ENCODE results near the gene ATOX1. TPM values are rescaled to one million over a fixed set of nuclear protein-coding genes. Genes with fewer than 3 reads are reported as not detected.
A peak's percentile ranks its signal among the peaks of the same experiment; 100 is the strongest.

ATOX1 gene
- total and polyA plus RNA-seq, 2 of the 13 experiments (the other 11 are each of a cell fraction or from before 2014, with no cell fraction given): 62.4 to 124 TPM

GRCh38 chr5:151694035-151694485 is 64.4 kb downstream of the ATOX1 start (continued):
- TF ChIP-seq BCL3 (CRISPR knock-in tag; IDR thresholded peaks at IDR 0.05) (no peak), EZH2 (conservative IDR thresholded peaks at IDR 0.05; ENCODE audit: low read depth, low read length) (no peak), REPIN1 (CRISPR knock-in tag; IDR thresholded peaks at IDR 0.05; ENCODE audit: borderline replicate concordance, low read depth) (no peak), DBP (CRISPR knock-in tag; IDR thresholded peaks at IDR 0.05; ENCODE audit: not compliant biosample characterization) (no peak), IKZF1 (IDR thresholded peaks at IDR 0.05) (no peak), ZNF780A (CRISPR knock-in tag; IDR thresholded peaks at IDR 0.05) (no peak), ELF3 (CRISPR knock-in tag; IDR thresholded peaks at IDR 0.05) (no peak), TCF7L2 (IDR thresholded peaks at IDR 0.05; ENCODE audit: low read depth, low read length) (no peak), ZKSCAN1 (IDR thresholded peaks at IDR 0.05; ENCODE audit: low read length) (no peak), ZNF878 (CRISPR knock-in tag; IDR thresholded peaks at IDR 0.05) (no peak), ZNF121 (CRISPR knock-in tag; IDR thresholded peaks at IDR 0.05) (no peak), ZNF33B (CRISPR knock-in tag; IDR thresholded peaks at IDR 0.05) (no peak), NFIB (CRISPR knock-in tag; IDR thresholded peaks at IDR 0.05; ENCODE audit: borderline replicate concordance) (no peak), CHCHD3 (CRISPR knock-in tag; IDR thresholded peaks at IDR 0.05) (no peak), MTF2 (CRISPR knock-in tag; IDR thresholded peaks at IDR 0.05; ENCODE audit: borderline replicate concordance) (no peak), NPAS2 (CRISPR knock-in tag; IDR thresholded peaks at IDR 0.05; ENCODE audit: borderline replicate concordance) (no peak), ZBTB42 (CRISPR knock-in tag; IDR thresholded peaks at IDR 0.05) (no peak), ZNF598 (CRISPR knock-in tag; IDR thresholded peaks at IDR 0.05; ENCODE audit: borderline replicate concordance) (no peak), TCF7 (IDR thresholded peaks at IDR 0.05; ENCODE audit: low read depth) (no peak), KDM6A (CRISPR knock-in tag; IDR thresholded peaks at IDR 0.05; ENCODE audit: low read depth) (no peak), HMGXB4 (CRISPR knock-in tag; IDR thresholded peaks at IDR 0.05; ENCODE audit: borderline replicate concordance in 1 of 2, low read depth in 1 of 2) (no peak; a peak in 1 of 4 replicates)
- TF ChIP-seq, protein P1, sequence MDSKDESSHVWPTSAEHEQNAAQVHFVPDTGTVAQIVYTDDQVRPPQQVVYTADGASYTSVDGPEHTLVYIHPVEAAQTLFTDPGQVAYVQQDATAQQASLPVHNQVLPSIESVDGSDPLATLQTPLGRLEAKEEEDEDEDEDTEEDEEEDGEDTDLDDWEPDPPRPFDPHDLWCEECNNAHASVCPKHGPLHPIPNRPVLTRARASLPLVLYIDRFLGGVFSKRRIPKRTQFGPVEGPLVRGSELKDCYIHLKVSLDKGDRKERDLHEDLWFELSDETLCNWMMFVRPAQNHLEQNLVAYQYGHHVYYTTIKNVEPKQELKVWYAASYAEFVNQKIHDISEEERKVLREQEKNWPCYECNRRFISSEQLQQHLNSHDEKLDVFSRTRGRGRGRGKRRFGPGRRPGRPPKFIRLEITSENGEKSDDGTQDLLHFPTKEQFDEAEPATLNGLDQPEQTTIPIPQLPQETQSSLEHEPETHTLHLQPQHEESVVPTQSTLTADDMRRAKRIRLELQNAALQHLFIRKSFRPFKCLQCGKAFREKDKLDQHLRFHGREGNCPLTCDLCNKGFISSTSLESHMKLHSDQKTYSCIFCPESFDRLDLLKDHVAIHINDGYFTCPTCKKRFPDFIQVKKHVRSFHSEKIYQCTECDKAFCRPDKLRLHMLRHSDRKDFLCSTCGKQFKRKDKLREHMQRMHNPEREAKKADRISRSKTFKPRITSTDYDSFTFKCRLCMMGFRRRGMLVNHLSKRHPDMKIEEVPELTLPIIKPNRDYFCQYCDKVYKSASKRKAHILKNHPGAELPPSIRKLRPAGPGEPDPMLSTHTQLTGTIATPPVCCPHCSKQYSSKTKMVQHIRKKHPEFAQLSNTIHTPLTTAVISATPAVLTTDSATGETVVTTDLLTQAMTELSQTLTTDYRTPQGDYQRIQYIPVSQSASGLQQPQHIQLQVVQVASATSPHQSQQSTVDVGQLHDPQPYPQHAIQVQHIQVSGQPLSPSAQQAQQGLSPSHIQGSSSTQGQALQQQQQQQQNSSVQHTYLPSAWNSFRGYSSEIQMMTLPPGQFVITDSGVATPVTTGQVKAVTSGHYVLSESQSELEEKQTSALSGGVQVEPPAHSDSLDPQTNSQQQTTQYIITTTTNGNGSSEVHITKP (CRISPR knock-in tag; IDR thresholded peaks at IDR 0.05; ENCODE audit: low read depth): peak; percentile 97
- TF ChIP-seq, protein P2, sequence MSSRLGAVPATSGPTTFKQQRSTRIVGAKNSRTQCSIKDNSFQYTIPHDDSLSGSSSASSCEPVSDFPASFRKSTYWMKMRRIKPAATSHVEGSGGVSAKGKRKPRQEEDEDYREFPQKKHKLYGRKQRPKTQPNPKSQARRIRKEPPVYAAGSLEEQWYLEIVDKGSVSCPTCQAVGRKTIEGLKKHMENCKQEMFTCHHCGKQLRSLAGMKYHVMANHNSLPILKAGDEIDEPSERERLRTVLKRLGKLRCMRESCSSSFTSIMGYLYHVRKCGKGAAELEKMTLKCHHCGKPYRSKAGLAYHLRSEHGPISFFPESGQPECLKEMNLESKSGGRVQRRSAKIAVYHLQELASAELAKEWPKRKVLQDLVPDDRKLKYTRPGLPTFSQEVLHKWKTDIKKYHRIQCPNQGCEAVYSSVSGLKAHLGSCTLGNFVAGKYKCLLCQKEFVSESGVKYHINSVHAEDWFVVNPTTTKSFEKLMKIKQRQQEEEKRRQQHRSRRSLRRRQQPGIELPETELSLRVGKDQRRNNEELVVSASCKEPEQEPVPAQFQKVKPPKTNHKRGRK (CRISPR knock-in tag; IDR thresholded peaks at IDR 0.05): no peak

All from HepG2 (cell line).